HG03378 (cell line): ENCODE data around the gene TFPT.

Experiments used
- ATAC-seq: cut with Tn5 transposase; IDR thresholded peaks from one replicate; pipeline ENCODE4 v1.9.1; 2021; ENCODE audit warnings: mild to moderate bottlenecking, moderate library complexity; ENCODE audit not compliant: unreplicated experiment

Gene TFPT

GRCh38 chr19:54115109-54116063, at the start of gene TFPT, which contains the start of gene PRPF31:
TSS of gene TFPT (minus strand) at chr19:54115657. CDS start at chr19:54115269, 388 bp downstream.
TSS of gene PRPF31 (plus strand) at chr19:54115754. CDS start at chr19:54118279, 2,525 bp downstream.
- peak; percentile 68 for ATAC-seq

- ATAC-seq, result no peak
Observed at GRCh38 chr19:54165222-54165621, 49.8 kb upstream of the TFPT start.

- ATAC-seq, result no peak
Observed at GRCh38 chr19:54164369-54165068, 49.1 kb upstream of the TFPT start.

GRCh38 chr19:54162884-54163283, 47.4 kb upstream of the TFPT start:
- ATAC-seq, result no peak

GRCh38 chr19:54162241-54162805, 46.9 kb upstream of the TFPT start:
- no peak for ATAC-seq

GRCh38 chr19:54160854-54161253, 45.4 kb upstream of the TFPT start:
- ATAC-seq, result no peak

GRCh38 chr19:54160182-54160811, 44.8 kb upstream of the TFPT start:
- peak; percentile 5 for ATAC-seq

- peak; percentile 90 for ATAC-seq
Observed at GRCh38 chr19:54159352-54160181, 44.1 kb upstream of the TFPT start, which contains the start of gene LENG1. TSS of gene LENG1 (minus strand) at chr19:54159721. CDS start at chr19:54159695, 26 bp downstream.

- no peak for ATAC-seq
Observed at GRCh38 chr19:54158812-54159351, 43.4 kb upstream of the TFPT start.

GRCh38 chr19:54156953-54157352, 41.5 kb upstream of the TFPT start:
- no peak for ATAC-seq

- ATAC-seq, result no peak
Observed at GRCh38 chr19:54156490-54156889, 41.0 kb upstream of the TFPT start.

- ATAC-seq, result no peak
Observed at GRCh38 chr19:54155694-54156093, 40.2 kb upstream of the TFPT start.

- no peak for ATAC-seq
Observed at GRCh38 chr19:54154603-54155345, 39.3 kb upstream of the TFPT start.

- ATAC-seq, result no peak
Observed at GRCh38 chr19:54153731-54154326, 38.4 kb upstream of the TFPT start.

GRCh38 chr19:54152878-54153524, 37.5 kb upstream of the TFPT start:
- no peak for ATAC-seq

GRCh38 chr19:54152267-54152666, 36.8 kb upstream of the TFPT start:
- ATAC-seq, result no peak

- no peak for ATAC-seq
Observed at GRCh38 chr19:54151362-54152035, 36.0 kb upstream of the TFPT start.
